NCI-H748 treated with DMSO at 0.1 percent for 48 hours (cell line): ENCODE measurements around the gene KCNIP4.
"Not testable (repeated sequence)": the region's sequence is repeated elsewhere in the genome, so short reads cannot be mapped to it uniquely, and the experiment has no call there.

Experiments used
- DNase-seq: peaks from one replicate; lab custom pipeline; 2025; lab: John Stamatoyannopoulos, UW

Gene KCNIP4

GRCh38 chr4:21352354-21352753 is 596.2 kb downstream of the KCNIP4 start:
- DNase-seq, result not testable (repeated sequence)

- no peak for DNase-seq
Measured at GRCh38 chr4:21347142-21347541, 601.4 kb downstream of the KCNIP4 start.

GRCh38 chr4:21327976-21328700 is 620.4 kb downstream of the KCNIP4 start:
- DNase-seq, result no peak

- DNase-seq, result no peak
Measured at GRCh38 chr4:21320034-21320433, 628.5 kb downstream of the KCNIP4 start.

GRCh38 chr4:21307709-21308108 is 640.9 kb downstream of the KCNIP4 start:
- no peak for DNase-seq

- no peak for DNase-seq
Measured at GRCh38 chr4:21304540-21304887, 644.1 kb downstream of the KCNIP4 start.

GRCh38 chr4:21290562-21290961 is 658.0 kb downstream of the KCNIP4 start:
- no peak for DNase-seq

GRCh38 chr4:21276046-21276445 is 672.5 kb downstream of the KCNIP4 start:
- DNase-seq, result no peak

GRCh38 chr4:21271439-21272052 is 677.0 kb downstream of the KCNIP4 start:
- DNase-seq, result no peak

- DNase-seq, result no peak
Measured at GRCh38 chr4:21248331-21248730, 700.2 kb downstream of the KCNIP4 start.

GRCh38 chr4:21242163-21242562 is 706.4 kb downstream of the KCNIP4 start:
- no peak for DNase-seq

- DNase-seq, result no peak
Measured at GRCh38 chr4:21226637-21227538, 721.7 kb downstream of the KCNIP4 start.

GRCh38 chr4:21211846-21212245 is 736.7 kb downstream of the KCNIP4 start:
- DNase-seq, result no peak

GRCh38 chr4:21209860-21210259 is 738.7 kb downstream of the KCNIP4 start:
- no peak for DNase-seq

- no peak for DNase-seq
Measured at GRCh38 chr4:21205821-21206531, 742.6 kb downstream of the KCNIP4 start.

GRCh38 chr4:21203416-21203815 is 745.2 kb downstream of the KCNIP4 start:
- no peak for DNase-seq

- DNase-seq, result no peak
Measured at GRCh38 chr4:21202959-21203358, 745.6 kb downstream of the KCNIP4 start.

- DNase-seq, result no peak
Measured at GRCh38 chr4:21198683-21199082, 749.9 kb downstream of the KCNIP4 start.

- DNase-seq, result no peak
Measured at GRCh38 chr4:21195682-21196081, 752.9 kb downstream of the KCNIP4 start.

GRCh38 chr4:21192367-21192766 is 756.2 kb downstream of the KCNIP4 start:
- no peak for DNase-seq

- no peak for DNase-seq
Measured at GRCh38 chr4:21191317-21191716, 757.3 kb downstream of the KCNIP4 start.

- DNase-seq, result no peak
Measured at GRCh38 chr4:21184788-21185187, 763.8 kb downstream of the KCNIP4 start.
